Karpas-422 (cell line): ENCODE data around the gene UBL4A. TPM values are rescaled to one million over a fixed set of nuclear protein-coding genes. Genes with fewer than 3 reads are reported as not detected.
A peak's percentile ranks its signal among the peaks of the same experiment; 100 is the strongest.

ENCODE experiments used
- DNase-seq: peaks from one replicate; pipeline ENCODE4 v3.0.0-alpha.2; 2015
- H2AFZ ChIP-seq: fragments of 200-600 bp; sonication (generic); 2 replicates; pipeline ENCODE4 v1.6.1; 2014; ENCODE audit warnings: antibody characterized with exemption, low read length, mixed read lengths
- H3K27ac ChIP-seq: fragments of 200-600 bp; sonication (generic); 2 replicates; pipeline ENCODE4 v1.5.1; 2014; ENCODE audit warnings: mild to moderate bottlenecking, low read length, moderate library complexity
- H3K27me3 ChIP-seq: fragments of 200-600 bp; sonication (generic); 2 replicates; pipeline ENCODE4 v1.6.1; 2014; ENCODE audit warnings: low read length, mixed read lengths
- H3K36me3 ChIP-seq: fragments of 200-600 bp; sonication (generic); 2 replicates; pipeline ENCODE4 v1.6.1; 2014; ENCODE audit warnings: low read length, mixed read lengths; ENCODE audit not compliant: insufficient read depth
- H3K4me1 ChIP-seq: fragments of 200-600 bp; sonication (generic); 2 replicates; pipeline ENCODE4 v1.6.1; 2014; ENCODE audit warnings: mild to moderate bottlenecking, low read length, mixed read lengths
- H3K4me2 ChIP-seq: fragments of 200-600 bp; sonication (generic); 2 replicates; pipeline ENCODE4 v1.6.1; 2014; ENCODE audit warnings: low read length, low read depth, mild to moderate bottlenecking; ENCODE audit not compliant: poor library complexity, severe bottlenecking
- H3K4me3 ChIP-seq: fragments of 200-600 bp; sonication (generic); 2 replicates; pipeline ENCODE4 v1.5.1; 2014; ENCODE audit warnings: mild to moderate bottlenecking, antibody characterized with exemption, low read length, mixed read lengths
- H3K79me2 ChIP-seq: fragments of 200-600 bp; sonication (generic); 2 replicates; pipeline ENCODE4 v1.6.1; 2014; ENCODE audit warnings: mild to moderate bottlenecking, low read length, mixed read lengths
- H3K9ac ChIP-seq: fragments of 200-600 bp; sonication (generic); 2 replicates; pipeline ENCODE4 v1.6.0; 2014; ENCODE audit warnings: low read length
- H3K9me2 ChIP-seq: fragments of 200-600 bp; sonication (generic), shearing (Covaris generic); replicated peaks from 2 replicates; pipeline ENCODE4 v1.6.0; 2014; ENCODE audit warnings: mild to moderate bottlenecking, low read length, moderate library complexity; ENCODE audit not compliant: insufficient read depth
- H3K9me3 ChIP-seq: fragments of 300-700, 200-600 bp; sonication (generic); 2 replicates; pipeline ENCODE4 v1.6.1; 2014; ENCODE audit warnings: low read length, mixed read lengths
- H4K20me1 ChIP-seq: fragments of 200-600 bp; sonication (generic); 2 replicates; pipeline ENCODE4 v1.6.1; 2014; ENCODE audit warnings: mild to moderate bottlenecking, antibody characterized with exemption, low read length, low read depth; ENCODE audit not compliant: insufficient read depth
- total RNA-seq: library from RNA; depleted of rRNA; stranded (reverse); fragments of >200 nt; shearing (Covaris generic); gene quantifications from 2 replicates; pipeline ENCODE4 v1.2.3, GENCODE V29; 2014; ENCODE audit warnings: low replicate concordance

Gene UBL4A
- total RNA-seq, 1 experiment from 2014 or later, result 30.4 TPM

- peak overlapping the region; percentile 81 for H3K4me3 ChIP-seq
- H3K9me2 ChIP-seq, result no peaks in the 10 kb centered on the region
- no peak for DNase-seq
- no peaks in the 10 kb centered on the region for H3K36me3 ChIP-seq
- no peak overlapping the region for H3K27ac ChIP-seq
- peaks cover 6% of the 10 kb centered on the region for H3K4me1 ChIP-seq
- peak overlapping the region; percentile 74 for H3K9ac ChIP-seq
- no peak overlapping the region for H2AFZ ChIP-seq
- H4K20me1 ChIP-seq, result no peaks in the 10 kb centered on the region
- peak overlapping the region; percentile 80 for H3K4me2 ChIP-seq
- H3K9me3 ChIP-seq, result no peaks in the 10 kb centered on the region
- H3K79me2 ChIP-seq, result peaks cover 6% of the 10 kb centered on the region; the same call in 1 of the 2 replicates
- no peaks in the 10 kb centered on the region for H3K27me3 ChIP-seq
These were observed 27.2 kb downstream of the UBL4A start for GRCh38 chrX:154458954-154459778.

GRCh38 chrX:154458116-154458953 lies 28.1 kb downstream of the UBL4A start, which contains the start of gene PLXNA3:
PLXNA3 (plus strand) TSS chrX:154458281; CDS start chrX:154460184, 1,903 bp downstream.
- H3K79me2 ChIP-seq, result peaks cover 6% of the 10 kb centered on the region; the same call in 1 of the 2 replicates
- H3K4me3 ChIP-seq, result peak within 1 kb of the TSS; percentile 81
- H3K4me1 ChIP-seq, result peaks cover 6% of the 10 kb centered on the region
- H3K4me2 ChIP-seq, result peak within 1 kb of the TSS; percentile 80
- peak; percentile 71 for DNase-seq
- H4K20me1 ChIP-seq, result no peaks in the 10 kb centered on the region
- no peaks in the 10 kb centered on the region for H3K9me3 ChIP-seq
- no peaks in the 10 kb centered on the region for H3K36me3 ChIP-seq
- H3K27me3 ChIP-seq, result no peaks in the 10 kb centered on the region
- peak within 1 kb of the TSS; percentile 74 for H3K9ac ChIP-seq
- H3K27ac ChIP-seq, result no peak within 1 kb of the TSS
- no peaks in the 10 kb centered on the region for H3K9me2 ChIP-seq
- H2AFZ ChIP-seq, result no peak within 1 kb of the TSS

- no peaks in the 10 kb centered on the region for H3K9me3 ChIP-seq
- no peaks in the 10 kb centered on the region for H3K27me3 ChIP-seq
- no peaks in the 10 kb centered on the region for H4K20me1 ChIP-seq
- H3K4me1 ChIP-seq, result peaks cover 6% of the 10 kb centered on the region
- no peak overlapping the region for H3K27ac ChIP-seq
- peak overlapping the region; percentile 81; the same call in 1 of the 2 replicates for H3K4me3 ChIP-seq
- H3K4me2 ChIP-seq, result peak overlapping the region; percentile 44
- H3K9ac ChIP-seq, result peak overlapping the region; percentile 74; the same call in 1 of the 2 replicates
- peak; percentile 74 for DNase-seq
- H3K36me3 ChIP-seq, result no peaks in the 10 kb centered on the region
- H3K79me2 ChIP-seq, result peaks cover 6% of the 10 kb centered on the region; the same call in 1 of the 2 replicates
- H3K9me2 ChIP-seq, result no peaks in the 10 kb centered on the region
- H2AFZ ChIP-seq, result no peak overlapping the region
These were observed 28.8 kb downstream of the UBL4A start for GRCh38 chrX:154457491-154458115.

GRCh38 chrX:154452823-154453222 lies 33.6 kb downstream of the UBL4A start:
- Histone ChIP-seq H3K4me3 (no peak overlapping the region), H3K27ac (no peak overlapping the region), H3K79me2 (no peaks in the 10 kb centered on the region), H3K9me2 (no peaks in the 10 kb centered on the region), H3K27me3 (no peaks in the 10 kb centered on the region), H3K4me1 (no peaks in the 10 kb centered on the region), H2AFZ (no peak overlapping the region), H4K20me1 (no peaks in the 10 kb centered on the region), H3K36me3 (no peaks in the 10 kb centered on the region), H3K4me2 (no peak overlapping the region), H3K9me3 (no peaks in the 10 kb centered on the region), H3K9ac (no peak overlapping the region)
- DNase-seq, result no peak

- Histone ChIP-seq H3K4me3 (no peak overlapping the region), H3K79me2 (peaks cover under 1% of the 10 kb centered on the region; the same call in 1 of the 2 replicates), H3K4me1 (no peaks in the 10 kb centered on the region; the same call in 1 of the 2 replicates), H3K4me2 (no peak overlapping the region), H2AFZ (no peak overlapping the region), H3K36me3 (no peaks in the 10 kb centered on the region), H3K27ac (no peak overlapping the region), H3K9me3 (no peaks in the 10 kb centered on the region), H3K9ac (no peak overlapping the region), H3K9me2 (no peaks in the 10 kb centered on the region), H4K20me1 (no peaks in the 10 kb centered on the region), H3K27me3 (no peaks in the 10 kb centered on the region)
- no peak for DNase-seq
These were observed 36.1 kb downstream of the UBL4A start for GRCh38 chrX:154450312-154450711.

GRCh38 chrX:154449618-154450017 lies 36.8 kb downstream of the UBL4A start:
- Histone ChIP-seq H3K27ac (no peak overlapping the region), H3K9ac (no peak overlapping the region), H3K4me3 (no peak overlapping the region), H3K27me3 (no peaks in the 10 kb centered on the region), H3K36me3 (no peaks in the 10 kb centered on the region), H3K4me1 (peaks cover 7% of the 10 kb centered on the region), H3K79me2 (peaks cover 7% of the 10 kb centered on the region), H4K20me1 (no peaks in the 10 kb centered on the region), H3K4me2 (no peak overlapping the region), H2AFZ (no peak overlapping the region), H3K9me2 (no peaks in the 10 kb centered on the region), H3K9me3 (no peaks in the 10 kb centered on the region)
- no peak for DNase-seq

- Histone ChIP-seq H2AFZ (no peak overlapping the region), H3K36me3 (no peaks in the 10 kb centered on the region), H3K4me1 (peaks cover 10% of the 10 kb centered on the region), H4K20me1 (no peaks in the 10 kb centered on the region), H3K9me3 (no peaks in the 10 kb centered on the region), H3K79me2 (peaks cover 11% of the 10 kb centered on the region), H3K4me2 (no peak overlapping the region), H3K9ac (no peak overlapping the region), H3K4me3 (no peak overlapping the region), H3K27ac (no peak overlapping the region), H3K9me2 (no peaks in the 10 kb centered on the region), H3K27me3 (no peaks in the 10 kb centered on the region)
- no peak for DNase-seq
These were observed 37.9 kb downstream of the UBL4A start for GRCh38 chrX:154448484-154448883.
